AG04449 (cell line): ENCODE measurements around the gene TMEM98.
"Not testable (repeated sequence)": the region's sequence is repeated elsewhere in the genome, so short reads cannot be mapped to it uniquely, and the experiment has no call there.

Experiments used
- CTCF ChIA-PET: fragments of 350-600 bp; formaldehyde crosslinking; extraction: SDS; loops from one replicate; lab custom pipeline; 2021; ENCODE audit warnings: antibody characterized with exemption; lab: Yijun Ruan, JAX
- POLR2A ChIA-PET: fragments of 400-600, 350-600 bp; formaldehyde crosslinking; extraction: SDS; loops from one replicate; lab custom pipeline; 2020; ENCODE audit warnings: antibody characterized with exemption, inconsistent platforms; lab: Yijun Ruan, JAX
- DNase-seq: peaks from one replicate; pipeline ENCODE4 v3.0.0-alpha.2; 2010; ENCODE audit warnings: low read depth, low spot score
- H3K4me3 ChIP-seq: 2 replicates; pipeline ENCODE4 v1.5.1; 2011; ENCODE audit warnings: low read depth, mild to moderate bottlenecking, control low read depth, low read length
- CTCF ChIP-seq: IDR thresholded peaks from one replicate; pipeline ENCODE4 v1.5.1; 2011; ENCODE audit warnings: mild to moderate bottlenecking, moderate library complexity, low read length, control low read depth, inconsistent platforms; ENCODE audit not compliant: insufficient read depth; ENCODE audit errors: missing control alignments

Gene TMEM98

DNA sequence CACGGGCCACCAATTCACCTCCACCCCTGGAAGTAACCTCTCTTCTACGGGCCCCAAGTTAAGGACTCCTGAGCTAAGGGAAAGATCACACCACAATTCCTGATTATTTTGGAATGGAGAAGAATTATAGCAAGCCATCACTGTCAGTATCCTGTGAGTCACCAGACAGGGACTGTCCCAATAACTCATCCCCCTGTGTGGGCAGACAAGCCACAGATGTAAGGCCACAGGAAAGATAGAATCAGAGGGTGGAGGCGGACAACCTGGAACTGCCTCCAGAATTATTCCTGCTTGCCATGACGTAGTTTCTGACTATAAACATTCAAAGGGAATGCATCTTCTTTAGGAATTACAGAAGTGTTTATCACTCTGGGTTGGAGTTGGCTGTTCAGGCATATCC lies 45.2 kb upstream of the TMEM98 start:
- CTCF ChIA-PET, result interaction anchor here (1.1 kb wide), 1 partner anchor 27 kb away, joined by 4 read pairs; no protein-coding TSS in a partner anchor
- H3K4me3 ChIP-seq, result no peak overlapping the region
- DNase-seq, result no peak
- TF ChIP-seq CTCF, result no peak
- POLR2A ChIA-PET, result no interaction called here

DNA sequence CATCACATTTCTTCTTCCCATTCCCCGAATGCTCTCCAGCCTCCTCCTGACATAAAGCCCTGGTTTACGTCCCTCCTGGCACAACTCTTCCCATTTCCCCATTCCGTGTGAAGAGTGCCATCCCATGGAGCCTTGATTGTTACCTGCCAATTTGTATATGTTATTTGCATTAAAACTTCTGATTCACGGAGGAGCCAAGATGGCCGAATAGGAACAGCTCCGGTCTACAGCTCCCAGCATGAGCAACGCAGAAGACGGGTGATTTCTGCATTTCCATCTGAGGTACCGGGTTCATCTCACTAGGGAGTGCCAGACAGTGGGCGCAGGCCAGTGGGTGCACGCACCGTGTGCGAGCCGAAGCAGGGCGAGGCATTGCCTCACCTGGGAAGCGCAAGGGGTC lies 41.0 kb upstream of the TMEM98 start:
- CTCF ChIA-PET, H3K4me3 ChIP-seq, POLR2A ChIA-PET, DNase-seq: not testable (repeated sequence)

- DNase-seq, H3K4me3 ChIP-seq, CTCF ChIA-PET, POLR2A ChIA-PET: not testable (repeated sequence)
These were observed 40.5 kb upstream of the TMEM98 start for GRCh38 chr17:32887410-32887809.

DNA sequence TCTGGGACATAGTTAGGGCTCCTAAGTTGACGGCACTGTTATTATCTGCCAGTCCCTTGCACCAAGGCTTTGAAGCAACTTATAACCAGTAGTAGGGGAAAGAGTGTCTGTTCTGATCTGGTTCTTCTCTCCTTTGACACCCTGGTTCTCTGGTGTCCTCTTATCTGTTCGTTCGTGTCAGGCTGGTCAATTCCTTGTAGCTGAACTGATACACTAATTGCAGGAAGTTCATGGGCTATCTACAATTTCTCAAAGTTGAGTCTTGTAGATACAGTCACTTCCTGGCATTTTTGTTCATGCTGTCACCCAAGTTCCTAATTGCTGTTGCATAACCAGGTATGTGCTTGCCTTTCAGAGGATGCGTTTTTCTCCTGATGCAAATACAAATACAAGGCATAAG lies 33.7 kb upstream of the TMEM98 start:
- H3K4me3 ChIP-seq, result no peak overlapping the region
- TF ChIP-seq CTCF, result no peak
- no peak for DNase-seq
- CTCF ChIA-PET, result interaction anchor here (2.8 kb wide), 1 partner anchor 17 kb away, joined by 17 read pairs; the partner anchor contains the start of gene MYO1D
- POLR2A ChIA-PET, result interaction anchor here (0.6 kb wide), 1 partner anchor 407 kb away, joined by 3 read pairs; no protein-coding TSS in a partner anchor

- POLR2A ChIA-PET, result no interaction called here
- TF ChIP-seq CTCF, result no peak
- CTCF ChIA-PET, result interaction anchor here (1.6 to 2.8 kb wide), 2 partner anchors 20 to 113 kb away, joined by 4 to 17 read pairs; partner anchors contain the start of gene MYO1D
- H3K4me3 ChIP-seq, result no peak overlapping the region
- no peak for DNase-seq
These were observed 31.2 kb upstream of the TMEM98 start for GRCh38 chr17:32896647-32897258.

DNA sequence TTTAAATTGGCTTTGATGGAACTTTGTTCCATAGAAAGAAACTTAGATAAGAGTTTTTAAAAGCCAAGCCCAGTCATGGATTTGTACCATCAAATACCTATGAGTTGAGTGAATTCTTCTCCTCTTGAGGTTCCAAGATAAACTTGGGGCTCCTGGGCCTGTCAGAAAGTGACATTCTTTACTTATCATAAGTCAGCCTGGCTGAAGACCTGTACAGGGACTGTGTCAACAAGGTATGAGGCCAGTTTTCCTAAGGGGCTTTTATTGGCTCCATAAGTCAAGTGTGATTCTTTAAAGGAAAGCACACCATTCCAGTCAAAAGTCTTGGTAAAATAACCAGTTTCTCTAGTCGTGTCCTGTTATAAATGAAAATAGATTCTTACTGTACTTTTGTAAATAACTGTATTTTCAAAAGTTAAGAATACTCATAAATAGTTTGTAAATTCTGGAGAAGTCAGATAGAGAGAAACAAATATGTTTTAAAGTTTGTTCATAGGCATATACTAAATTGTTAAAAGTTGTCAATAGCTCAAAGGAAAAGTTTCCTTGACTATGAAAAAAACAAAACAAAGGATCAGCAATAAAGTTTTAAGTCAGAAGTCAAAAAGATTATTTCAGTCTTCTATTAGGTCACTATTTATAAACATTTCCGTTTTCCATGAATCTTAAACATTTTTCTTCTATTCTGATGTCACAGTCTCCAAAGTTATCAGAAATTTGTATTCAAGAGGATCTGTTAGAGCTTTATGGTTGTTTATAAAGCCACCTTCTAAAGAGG lies 28.5 kb upstream of the TMEM98 start:
- ChIA-PET POLR2A (no interaction called here), CTCF (interaction anchor here (1.2 to 2.0 kb wide), 2 partner anchors 11 to 22 kb away, joined by 3 to 7 read pairs; partner anchors contain the start of gene MYO1D)
- TF ChIP-seq CTCF, result no peak
- H3K4me3 ChIP-seq, result no peak overlapping the region
- DNase-seq, result no peak

- DNase-seq, result no peak
- H3K4me3 ChIP-seq, result no peak overlapping the region
- CTCF ChIA-PET, result interaction anchor here (0.6 to 1.0 kb wide), 2 partner anchors 24 to 102 kb away, joined by 4 read pairs; no protein-coding TSS in a partner anchor
- POLR2A ChIA-PET, result no interaction called here
- TF ChIP-seq CTCF, result no peak
These were observed 26.2 kb upstream of the TMEM98 start for GRCh38 chr17:32901743-32902142.
